HG03196 (cell line): ENCODE results near the gene MAGI1.
"Not testable (repeated sequence)": the region's sequence is repeated elsewhere in the genome, so short reads cannot be mapped to it uniquely, and the experiment has no call there.

Source experiments
- ATAC-seq: cut with Tn5 transposase; IDR thresholded peaks from one replicate; pipeline ENCODE4 v1.9.1; 2021; ENCODE audit not compliant: unreplicated experiment

MAGI1 gene

DNA sequence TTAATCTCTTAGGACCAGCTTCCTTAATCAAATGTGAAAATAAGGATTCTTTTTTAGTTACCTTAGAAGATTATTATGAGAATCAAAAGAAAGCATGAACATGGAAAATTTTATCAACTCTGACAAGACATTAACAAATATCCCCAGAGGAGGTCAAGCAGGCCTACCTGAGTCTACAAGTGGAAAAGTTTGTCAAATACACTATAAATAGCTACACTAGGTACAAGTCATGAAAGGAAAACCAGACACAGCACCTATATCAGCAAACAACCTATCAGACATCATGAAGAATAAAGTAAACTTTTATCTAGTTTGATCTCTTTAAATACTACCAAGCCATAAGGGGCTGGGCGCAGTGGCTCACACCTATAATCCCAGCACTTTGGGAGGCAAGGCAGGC, 126.1 kb downstream of the MAGI1 start:
- ATAC-seq, result no peak

DNA sequence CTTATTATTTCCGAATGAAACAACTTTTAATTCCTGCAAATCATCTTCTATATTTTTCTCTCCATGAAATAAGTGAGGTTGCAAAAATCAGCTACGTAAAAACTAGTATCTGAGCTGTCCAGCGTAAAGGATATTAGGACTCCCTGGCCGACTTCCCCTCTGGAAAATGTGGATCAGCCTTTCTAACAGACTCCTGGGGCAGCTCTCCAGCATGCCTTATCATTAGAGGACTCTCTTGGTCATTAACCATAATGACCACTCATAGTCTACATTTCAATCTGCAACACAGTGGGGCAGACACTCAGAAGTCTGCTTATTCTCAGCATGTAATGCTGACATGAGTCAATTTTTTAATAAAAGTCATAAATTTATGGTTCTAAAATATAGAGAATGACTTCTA, 130.1 kb downstream of the MAGI1 start:
- ATAC-seq, result no peak

DNA sequence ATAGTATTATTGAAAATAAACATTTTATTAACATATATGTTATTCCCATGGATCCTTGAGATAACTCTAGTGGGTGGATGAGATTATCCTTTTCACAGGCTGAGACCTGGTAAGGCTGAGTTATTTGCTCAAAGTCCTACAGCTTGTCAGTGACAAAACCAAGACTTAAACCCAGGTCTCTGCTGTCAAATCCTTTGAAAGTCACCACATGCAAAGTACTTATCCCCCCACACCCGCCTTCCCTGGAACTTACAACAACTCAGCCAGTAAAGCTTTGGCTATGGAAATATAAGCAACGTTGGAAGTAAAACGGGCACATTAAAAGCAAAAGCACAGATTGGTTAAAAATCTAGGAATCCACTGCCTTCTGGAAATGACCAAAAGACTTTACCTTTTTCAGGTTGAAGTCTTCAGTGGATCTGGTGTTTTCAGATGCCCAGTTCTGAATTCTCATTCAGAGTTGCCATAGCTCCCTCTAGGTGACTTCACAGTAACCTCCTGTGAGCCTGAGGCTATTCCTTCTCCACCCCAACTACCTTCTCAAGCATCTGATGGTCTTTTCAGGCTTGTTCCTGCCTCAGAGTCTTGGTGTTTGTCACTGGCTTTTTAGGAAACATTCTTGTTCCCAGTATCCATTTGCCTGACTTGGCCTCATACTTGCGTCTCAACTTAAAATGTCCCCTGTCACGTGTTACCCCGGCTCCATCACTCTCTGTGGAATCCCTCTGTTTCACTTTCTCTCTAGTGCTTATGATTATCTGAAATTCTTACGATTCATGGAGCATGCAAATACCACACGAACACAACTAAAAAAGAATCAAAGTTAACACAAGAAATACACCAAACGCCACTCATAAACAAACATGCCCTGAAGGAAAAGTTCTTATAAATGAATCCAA, 131.2 kb downstream of the MAGI1 start:
- ATAC-seq, result no peak

DNA sequence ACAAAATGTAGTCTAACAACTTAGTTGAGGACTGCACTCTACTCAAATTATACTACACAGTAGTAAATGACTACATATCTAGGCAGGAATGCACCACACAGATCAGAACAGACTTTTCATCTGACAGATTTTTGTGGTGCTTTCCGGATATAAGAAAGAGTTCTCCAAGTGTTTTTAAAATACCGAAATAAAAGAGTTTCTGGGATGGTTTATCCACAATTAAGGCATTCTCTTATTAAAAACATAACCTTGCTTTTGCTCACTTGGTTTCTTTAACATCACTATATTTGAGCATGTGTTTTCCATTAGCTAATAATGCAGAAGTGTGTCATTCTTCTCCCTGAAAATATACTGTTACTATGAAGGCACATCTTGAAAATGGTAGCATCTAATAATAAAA, 132.9 kb downstream of the MAGI1 start:
- ATAC-seq, result no peak

DNA sequence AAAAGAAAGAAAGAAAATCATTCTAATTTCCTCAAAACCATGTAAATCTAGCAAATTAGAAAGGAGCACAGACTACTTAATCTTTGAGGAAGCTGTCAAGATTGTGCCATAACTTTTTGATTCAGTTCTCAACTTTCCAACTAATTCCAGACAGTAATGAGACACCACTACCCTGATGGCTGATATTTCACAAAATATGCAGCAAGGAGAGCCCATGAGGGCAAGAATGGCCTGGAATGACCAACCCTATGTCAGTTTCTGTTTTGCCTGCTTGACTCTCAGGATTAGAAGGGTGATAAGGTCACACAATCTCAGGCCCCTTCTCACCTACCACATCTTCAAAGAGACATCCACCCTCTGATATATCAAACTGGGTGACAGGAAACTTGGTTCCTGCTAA, 134.7 kb downstream of the MAGI1 start:
- no peak for ATAC-seq

DNA sequence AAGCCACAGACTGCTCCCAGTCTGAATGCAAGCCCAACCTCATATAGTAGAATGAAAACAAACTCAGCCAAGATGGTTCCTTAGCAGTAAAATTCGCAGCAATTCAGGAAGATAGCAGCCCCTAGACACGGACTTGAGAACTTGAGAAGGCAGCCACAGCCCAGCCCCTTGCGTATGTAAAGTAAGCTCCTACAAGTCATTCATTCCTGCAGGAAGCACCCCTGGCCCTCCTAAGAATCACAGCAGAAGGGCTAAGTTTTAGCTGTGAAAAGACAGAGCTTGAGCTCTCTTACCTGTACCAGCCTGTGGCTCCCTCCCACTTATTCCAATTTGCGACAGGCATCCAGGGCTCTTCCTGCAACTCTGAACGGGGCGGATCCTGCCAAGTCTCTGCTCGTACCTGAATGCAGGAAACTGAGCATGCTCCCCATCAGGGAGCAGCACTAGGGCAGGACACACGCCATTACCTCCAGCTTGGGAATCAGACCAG, 136.4 kb downstream of the MAGI1 start:
- ATAC-seq, result no peak

DNA sequence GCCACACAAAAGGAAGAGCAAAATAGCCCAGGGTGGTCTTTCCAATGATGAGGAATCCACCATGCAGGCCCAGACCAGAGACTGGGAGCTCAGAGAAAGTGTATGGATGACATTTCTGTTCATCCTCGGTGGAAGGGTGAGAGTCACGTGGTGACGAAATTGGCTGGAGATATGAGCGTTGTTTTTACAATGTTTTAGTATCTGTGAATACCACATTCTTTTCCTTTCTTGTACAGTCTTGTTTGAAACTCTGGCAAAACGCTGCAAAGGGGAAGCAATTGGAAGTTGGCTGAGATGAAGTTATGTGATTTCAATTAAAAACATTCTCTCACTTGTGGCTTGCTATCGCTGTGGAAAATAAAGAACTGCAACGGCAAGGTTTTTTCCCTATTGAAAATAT, 137.5 kb downstream of the MAGI1 start:
- ATAC-seq, result no peak

DNA sequence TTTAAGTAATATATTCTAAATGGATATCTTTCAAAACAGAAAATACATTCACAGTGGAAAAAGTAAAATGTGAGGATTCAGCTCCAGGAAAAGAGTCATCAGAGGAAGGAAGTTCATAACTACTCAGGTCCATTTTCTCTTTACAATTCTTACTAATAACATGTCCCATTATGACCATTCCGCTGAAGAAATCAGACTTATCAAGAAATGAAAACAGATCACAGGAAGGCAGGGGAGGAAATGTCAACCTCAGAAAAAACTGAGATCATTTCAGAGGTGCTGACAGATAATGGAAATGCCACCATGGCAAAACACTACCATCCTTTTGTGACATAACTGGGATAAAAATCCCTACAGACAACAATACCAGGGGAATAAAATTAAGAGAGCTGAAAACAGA, 139.5 kb downstream of the MAGI1 start:
- ATAC-seq, result no peak

DNA sequence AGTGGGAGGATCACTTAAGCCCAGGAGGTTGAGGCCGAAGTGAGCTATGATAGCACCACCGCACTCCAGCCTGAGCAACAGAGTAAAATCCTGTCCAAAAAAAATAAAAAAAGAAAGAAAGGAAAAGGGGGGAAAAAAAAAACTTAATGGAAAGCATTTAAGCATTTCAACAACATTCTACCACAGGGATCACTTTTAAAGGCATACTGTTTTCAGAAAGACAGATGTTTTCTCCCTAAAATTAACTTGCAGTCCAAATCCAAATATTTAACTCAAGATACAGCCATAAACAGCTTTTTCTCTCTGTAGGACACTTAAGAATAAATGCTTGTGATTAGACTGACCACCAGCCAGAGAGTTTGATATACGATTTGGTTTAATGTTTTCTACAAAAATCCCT, 141.0 kb downstream of the MAGI1 start:
- no peak for ATAC-seq

DNA sequence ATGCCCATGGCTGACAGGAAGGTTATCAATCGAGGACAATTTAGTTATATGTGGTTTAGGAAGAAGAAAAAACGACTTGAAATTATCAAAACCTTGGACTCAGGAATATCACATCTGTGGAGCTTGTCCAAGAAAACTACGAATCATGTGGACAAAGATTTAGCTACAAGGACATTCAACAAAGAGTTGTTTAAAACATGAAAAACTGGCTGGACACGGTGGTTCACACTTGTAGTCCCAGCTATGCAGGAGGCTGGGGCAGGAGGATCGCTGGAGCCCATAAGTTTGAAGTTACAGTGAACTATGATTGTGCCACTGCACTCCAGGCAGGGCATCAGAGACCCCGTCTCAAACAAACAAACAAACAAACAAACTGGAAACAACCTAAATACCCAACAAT, 142.4 kb downstream of the MAGI1 start:
- ATAC-seq, result no peak

DNA sequence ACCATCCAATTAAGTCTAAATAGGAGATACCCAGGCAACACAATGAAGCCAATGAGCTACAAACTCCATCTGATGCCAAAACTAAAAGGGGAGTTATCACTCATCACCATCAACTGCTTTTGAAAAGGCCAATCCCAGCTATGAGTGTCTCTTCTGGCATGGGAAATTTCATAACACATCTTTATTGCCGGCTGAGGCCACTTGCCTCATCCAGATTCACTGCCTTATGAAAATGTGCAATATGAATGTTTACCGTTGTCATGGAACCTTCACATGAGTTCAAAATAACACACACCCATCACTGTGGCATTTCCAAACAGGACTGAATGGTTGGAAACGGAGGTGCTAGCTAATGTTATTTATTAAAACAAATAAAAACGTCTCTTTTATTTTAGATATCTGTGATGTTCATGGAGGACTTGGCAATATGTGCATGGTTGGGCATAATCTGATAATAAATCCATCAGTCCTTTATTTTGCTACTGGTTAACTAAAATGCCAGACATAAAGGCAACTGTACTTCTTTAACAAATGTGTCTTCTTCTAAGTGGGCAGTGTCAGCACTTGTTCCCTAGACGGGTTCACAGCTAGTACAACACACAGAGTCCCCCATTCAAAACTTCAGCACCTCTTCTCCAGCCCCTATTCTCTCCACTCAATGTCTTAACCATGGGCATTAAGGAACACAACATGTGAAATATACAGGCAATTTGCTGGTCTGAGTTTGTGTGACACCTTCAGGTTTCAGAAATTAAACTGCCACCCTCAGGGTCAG, 143.9 kb downstream of the MAGI1 start:
- no peak for ATAC-seq

DNA sequence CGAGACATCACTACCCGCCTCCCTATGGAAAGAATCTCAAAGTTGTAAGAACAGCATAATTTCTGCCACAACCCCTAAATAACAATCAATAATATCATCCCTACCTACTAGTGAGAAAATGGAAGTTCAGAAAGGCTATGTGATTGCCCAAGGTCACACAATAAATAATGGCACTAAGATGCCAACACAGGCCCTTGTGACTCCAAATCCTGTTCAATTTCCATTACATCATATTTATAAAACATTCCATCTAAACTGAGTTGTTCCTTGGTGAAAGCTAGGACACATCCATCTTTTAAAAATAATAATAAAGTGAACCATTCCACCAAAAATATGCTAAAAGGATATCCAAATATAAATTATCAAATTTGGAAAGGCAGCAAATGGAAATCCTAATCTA, 144.6 kb downstream of the MAGI1 start:
- no peak for ATAC-seq

DNA sequence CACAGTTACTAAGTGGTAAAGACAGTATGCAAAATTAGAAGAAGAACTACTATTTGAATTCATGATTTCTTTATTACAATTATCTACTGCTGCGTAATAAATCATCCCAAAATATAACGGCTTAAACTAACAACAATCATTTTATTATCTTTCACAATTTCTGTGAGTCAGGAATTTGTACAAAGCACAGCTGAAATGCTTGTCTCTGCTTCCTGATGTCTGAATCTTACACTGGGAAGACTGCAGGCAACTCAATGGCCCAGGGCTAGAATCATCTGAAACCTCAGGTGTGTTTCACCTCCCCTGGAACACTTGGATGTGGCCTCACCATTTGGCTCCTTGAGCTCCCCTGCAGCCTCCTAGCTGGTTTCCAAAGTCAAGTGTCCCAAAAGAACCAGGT, 145.1 kb downstream of the MAGI1 start:
- ATAC-seq, result no peak

DNA sequence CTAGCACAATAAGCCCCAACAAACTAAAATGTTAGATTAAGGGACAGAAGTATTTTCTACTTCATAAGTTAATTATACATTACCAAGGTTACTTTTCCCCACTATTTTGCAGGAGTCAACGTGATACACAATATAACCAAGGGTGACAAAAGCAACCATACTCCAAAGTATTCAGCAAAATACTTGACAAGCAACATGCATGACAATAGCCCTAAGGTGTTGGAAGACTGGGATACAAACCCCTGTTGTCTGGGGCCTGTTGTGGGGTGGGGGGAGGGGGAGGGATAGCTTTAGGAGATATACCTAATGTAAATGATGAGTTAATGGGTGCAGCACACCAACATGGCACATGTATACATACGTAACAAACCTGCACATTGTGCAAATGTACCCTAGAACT, 147.2 kb downstream of the MAGI1 start:
- not testable (repeated sequence) for ATAC-seq

DNA sequence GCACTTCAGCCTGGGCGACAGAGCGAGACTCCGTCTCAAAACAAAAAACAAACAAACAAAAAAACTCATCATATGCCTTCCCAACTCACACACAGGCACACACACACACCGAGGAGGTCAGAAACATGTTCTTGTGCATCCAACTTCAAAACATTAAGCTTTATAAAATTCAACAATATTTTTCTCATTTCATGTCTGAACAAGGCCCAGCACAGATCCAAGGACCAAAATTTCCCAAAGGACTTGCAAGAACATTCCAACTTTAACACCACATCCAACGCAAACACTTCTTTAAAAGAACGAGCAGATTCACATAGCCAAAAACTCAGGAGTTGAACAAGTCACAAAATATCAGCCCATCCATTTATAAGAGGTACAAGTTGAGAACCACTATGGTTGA, 148.4 kb downstream of the MAGI1 start:
- ATAC-seq, result no peak

DNA sequence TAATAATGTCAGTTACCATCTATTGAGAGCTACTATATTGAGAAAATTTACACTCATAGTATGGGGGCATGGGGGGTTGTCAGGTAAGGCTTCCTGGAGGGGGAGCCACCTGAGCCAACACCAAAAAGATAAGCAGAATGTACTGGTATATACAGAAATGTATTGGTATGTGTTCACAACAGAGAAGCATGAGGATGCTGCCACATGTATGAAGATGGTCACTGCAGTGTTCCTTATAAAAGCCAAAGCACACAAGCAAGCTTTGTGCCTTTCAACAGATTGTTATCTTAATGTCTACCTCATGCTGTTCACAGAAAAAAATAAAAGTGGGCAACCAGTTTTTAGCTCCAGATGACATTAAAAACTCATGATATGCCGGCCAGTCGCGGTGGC, 149.0 kb downstream of the MAGI1 start:
- ATAC-seq, result no peak

DNA sequence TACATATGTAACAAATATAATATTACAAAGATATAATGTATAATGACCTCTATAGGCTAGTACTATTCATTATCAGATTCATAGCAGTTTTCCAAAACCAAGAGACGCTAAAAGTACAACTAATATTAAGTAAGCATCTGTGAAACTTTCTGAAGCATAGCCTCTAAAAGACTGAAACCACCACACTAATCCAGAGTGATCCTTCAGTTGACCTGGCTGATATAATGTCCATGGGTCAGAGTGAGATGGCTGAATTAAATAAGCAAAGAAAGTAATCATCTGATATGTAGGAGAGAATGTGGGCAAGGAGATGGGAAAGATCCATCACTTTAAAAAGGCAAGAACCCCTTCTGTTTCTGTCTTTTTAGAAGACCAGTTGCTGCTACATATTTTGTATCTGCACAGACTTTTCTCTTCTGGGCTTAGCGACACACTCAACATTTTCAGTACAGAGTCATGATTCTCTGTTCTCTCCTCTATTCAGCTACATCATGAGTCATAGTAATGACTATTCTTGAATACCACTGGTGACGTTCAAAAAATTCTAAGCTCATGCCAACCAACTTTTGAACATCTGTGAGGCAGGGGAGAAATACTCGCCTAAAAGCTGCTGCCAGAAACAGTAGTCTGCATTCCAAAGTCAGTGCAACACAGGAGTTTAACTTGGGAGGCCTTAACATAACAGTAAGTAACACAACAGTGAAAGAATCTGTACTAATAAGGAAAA, 149.6 kb downstream of the MAGI1 start:
- no peak for ATAC-seq

DNA sequence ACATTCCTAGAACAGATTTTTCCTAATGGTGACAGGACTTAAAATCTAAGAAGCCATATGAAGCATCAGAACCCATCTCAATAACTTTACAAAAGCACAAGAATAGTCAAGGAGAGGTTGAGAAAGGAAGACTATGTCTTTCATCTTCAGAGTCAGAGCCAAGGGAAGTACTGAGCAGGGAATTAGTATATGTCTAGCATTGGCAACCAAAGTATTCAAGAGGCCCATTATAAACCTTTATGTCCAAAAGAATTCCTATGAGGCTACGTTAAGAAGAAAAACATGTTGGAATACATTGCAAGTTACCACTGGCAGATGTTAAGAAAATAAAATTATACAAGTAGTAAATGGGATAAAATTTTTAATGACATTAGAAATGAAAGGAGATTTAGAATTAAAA, 150.5 kb downstream of the MAGI1 start:
- no peak for ATAC-seq

DNA sequence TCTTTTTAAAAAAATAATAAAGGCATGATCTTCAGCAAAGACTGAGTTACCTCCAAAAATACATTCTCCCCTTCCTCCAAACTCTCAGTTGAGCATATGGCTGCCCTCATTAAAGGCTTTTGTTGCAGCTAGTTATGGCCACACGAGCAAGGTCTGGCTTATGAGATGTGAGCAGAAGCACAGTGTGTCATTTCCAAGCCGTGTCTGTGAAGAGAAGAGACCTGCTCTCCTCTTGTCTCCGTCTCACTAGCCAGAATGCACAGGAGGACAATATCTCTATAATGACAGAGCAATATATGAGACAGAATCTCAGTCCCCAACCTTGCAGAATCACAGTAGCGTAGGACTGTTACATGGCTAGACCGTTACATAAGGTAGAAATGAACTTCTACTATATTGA, 152.3 kb downstream of the MAGI1 start:
- no peak for ATAC-seq

DNA sequence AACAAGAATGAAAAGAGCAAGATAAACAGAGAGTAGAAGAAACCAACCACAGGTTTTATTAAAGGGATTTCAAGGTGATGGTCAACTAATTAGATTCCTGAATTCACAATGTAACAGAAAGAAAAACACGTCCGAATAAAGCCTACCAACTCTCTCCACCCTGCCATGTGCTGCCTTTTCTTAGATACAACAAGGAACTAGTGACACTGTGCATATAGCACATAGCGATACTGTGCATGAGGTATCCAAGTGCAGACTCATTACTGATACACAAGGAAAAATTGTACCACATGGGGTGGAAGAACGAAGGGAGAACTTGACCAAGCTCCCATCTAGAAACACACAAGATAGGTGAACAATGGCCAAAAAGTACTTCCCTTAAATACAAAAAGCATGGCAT, 154.6 kb downstream of the MAGI1 start:
- no peak for ATAC-seq

DNA sequence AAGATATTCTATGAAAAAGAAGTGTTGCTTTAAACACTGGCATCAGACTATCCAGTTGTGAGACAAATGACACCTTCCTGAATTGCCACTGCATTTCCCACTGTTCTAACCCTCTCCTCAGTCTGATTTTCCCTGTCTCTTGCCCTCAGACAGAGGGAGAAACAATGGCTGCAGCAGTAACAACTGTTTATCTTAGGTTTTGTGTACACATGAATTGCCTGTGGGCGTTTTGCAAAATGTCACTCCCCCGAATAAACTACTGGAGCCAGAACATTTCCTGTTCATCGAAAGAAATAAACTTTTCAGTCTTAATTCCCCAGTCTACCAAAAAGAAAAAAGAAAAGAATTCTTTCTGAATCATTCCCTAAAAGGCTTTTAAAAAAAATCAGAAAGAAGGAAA, 155.1 kb downstream of the MAGI1 start:
- ATAC-seq, result no peak

DNA sequence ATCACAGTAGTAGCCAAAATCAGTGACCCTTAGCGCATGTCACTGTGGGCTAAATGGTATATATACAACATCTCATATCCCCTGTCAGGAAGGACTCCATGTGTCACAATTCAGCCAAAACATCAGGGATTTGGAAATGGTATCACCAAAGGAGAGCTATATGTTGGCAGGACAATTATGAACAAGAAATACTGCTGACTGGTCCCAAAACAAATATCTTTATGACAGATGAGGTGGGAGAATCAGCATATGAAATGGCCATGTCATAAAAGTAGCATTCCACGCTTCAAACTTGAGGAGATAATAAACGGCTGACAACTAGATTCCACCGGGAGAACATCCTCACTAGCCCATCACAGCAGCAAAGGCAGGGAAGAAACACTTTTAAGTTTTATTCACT, 158.4 kb downstream of the MAGI1 start:
- ATAC-seq, result no peak
